Measurements from ENCODE around the gene SSBP2.

DNA sequence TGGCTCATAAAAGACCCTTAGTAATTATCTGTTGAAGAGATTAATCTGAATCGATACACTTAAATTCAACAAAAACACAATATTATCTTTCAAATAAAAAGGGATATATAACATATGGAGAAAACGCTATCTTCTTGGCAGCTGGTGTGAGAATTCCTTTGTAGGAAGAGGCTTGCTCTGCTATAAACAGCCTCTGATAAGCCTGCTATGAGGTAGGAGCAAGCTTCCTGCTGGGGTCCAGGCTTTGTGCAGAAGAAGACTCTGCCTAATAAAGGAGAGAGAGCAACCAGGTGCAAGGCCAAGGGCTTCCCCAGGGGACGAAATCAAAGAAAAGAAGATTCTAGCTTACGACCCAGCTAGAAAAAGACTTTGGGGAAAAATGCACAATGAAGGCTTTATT, 43.3 kb upstream of the SSBP2 start:
- no peak for TF ChIP-seq POLR2A (IDR thresholded peaks at IDR 0.05)
- TF ChIP-seq, protein P1, sequence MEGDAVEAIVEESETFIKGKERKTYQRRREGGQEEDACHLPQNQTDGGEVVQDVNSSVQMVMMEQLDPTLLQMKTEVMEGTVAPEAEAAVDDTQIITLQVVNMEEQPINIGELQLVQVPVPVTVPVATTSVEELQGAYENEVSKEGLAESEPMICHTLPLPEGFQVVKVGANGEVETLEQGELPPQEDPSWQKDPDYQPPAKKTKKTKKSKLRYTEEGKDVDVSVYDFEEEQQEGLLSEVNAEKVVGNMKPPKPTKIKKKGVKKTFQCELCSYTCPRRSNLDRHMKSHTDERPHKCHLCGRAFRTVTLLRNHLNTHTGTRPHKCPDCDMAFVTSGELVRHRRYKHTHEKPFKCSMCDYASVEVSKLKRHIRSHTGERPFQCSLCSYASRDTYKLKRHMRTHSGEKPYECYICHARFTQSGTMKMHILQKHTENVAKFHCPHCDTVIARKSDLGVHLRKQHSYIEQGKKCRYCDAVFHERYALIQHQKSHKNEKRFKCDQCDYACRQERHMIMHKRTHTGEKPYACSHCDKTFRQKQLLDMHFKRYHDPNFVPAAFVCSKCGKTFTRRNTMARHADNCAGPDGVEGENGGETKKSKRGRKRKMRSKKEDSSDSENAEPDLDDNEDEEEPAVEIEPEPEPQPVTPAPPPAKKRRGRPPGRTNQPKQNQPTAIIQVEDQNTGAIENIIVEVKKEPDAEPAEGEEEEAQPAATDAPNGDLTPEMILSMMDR (IDR thresholded peaks at IDR 0.05), result no peak
